Parathyroid adenoma (tissue), 2 donors: Measurements from ENCODE around the gene CHST9.

ENCODE experiments used
- H2AFZ ChIP-seq: fragments of 300-600 bp; sonication (generic); one replicate; pipeline ENCODE4 v1.7.0; 2017; ENCODE audit warnings: antibody characterized with exemption, mild to moderate bottlenecking
- H3K27ac ChIP-seq: fragments of 300-600 bp; sonication (generic); one replicate; pipeline ENCODE4 v1.7.0; 2017
- H3K27me3 ChIP-seq: fragments of 300-600 bp; sonication (generic); one replicate; pipeline ENCODE4 v1.7.0; 2017; ENCODE audit warnings: low read length; ENCODE audit not compliant: control insufficient read depth, insufficient read depth
- H3K36me3 ChIP-seq: fragments of 300-600 bp; sonication (generic); one replicate; pipeline ENCODE4 v1.7.0; 2017; ENCODE audit warnings: low read length; ENCODE audit not compliant: control insufficient read depth, insufficient read depth
- H3K4me1 ChIP-seq: fragments of 300-600 bp; sonication (generic); one replicate; pipeline ENCODE4 v1.7.0; 2017; ENCODE audit warnings: control low read depth
- H3K4me2 ChIP-seq: fragments of 300-600 bp; sonication (generic); one replicate; pipeline ENCODE4 v1.7.0; 2017; ENCODE audit warnings: low read length
- H3K4me3 ChIP-seq: fragments of 300-600 bp; sonication (generic); one replicate; pipeline ENCODE4 v1.7.0; 2017; ENCODE audit warnings: low read depth, low read length
- H3K79me2 ChIP-seq: fragments of 300-600 bp; sonication (generic); one replicate; pipeline ENCODE4 v1.7.0; 2017; ENCODE audit warnings: control low read depth
- H3K9ac ChIP-seq: fragments of 300-600 bp; sonication (generic); one replicate; pipeline ENCODE4 v1.7.0; 2017; ENCODE audit warnings: mild to moderate bottlenecking
- H3K9me3 ChIP-seq: fragments of 300-600 bp; sonication (generic); one replicate; pipeline ENCODE4 v1.7.0; 2017; ENCODE audit warnings: low read length; ENCODE audit not compliant: control insufficient read depth
- TF ChIP-seq, protein P1 (sequence below): fragments of 300-600 bp; sonication (generic); IDR thresholded peaks from one replicate; pipeline ENCODE4 v1.7.0; 2017; ENCODE audit warnings: antibody characterized with exemption, mild to moderate bottlenecking
- donor health status: primary hyperparathyroidism.

Gene CHST9

GRCh38 chr18:27136208-27136535 is 48.9 kb downstream of the CHST9 start:
- no peak overlapping the region for H2AFZ ChIP-seq
- H3K4me1 ChIP-seq = no peaks in the 10 kb centered on the region
- H3K36me3 ChIP-seq = no peaks in the 10 kb centered on the region
- no peaks in the 10 kb centered on the region for H3K9me3 ChIP-seq
- no peak overlapping the region for H3K27ac ChIP-seq
- H3K79me2 ChIP-seq = no peaks in the 10 kb centered on the region
- no peaks in the 10 kb centered on the region for H3K27me3 ChIP-seq
- H3K4me2 ChIP-seq = no peak overlapping the region
- no peak overlapping the region for H3K9ac ChIP-seq
- TF ChIP-seq, protein P1, sequence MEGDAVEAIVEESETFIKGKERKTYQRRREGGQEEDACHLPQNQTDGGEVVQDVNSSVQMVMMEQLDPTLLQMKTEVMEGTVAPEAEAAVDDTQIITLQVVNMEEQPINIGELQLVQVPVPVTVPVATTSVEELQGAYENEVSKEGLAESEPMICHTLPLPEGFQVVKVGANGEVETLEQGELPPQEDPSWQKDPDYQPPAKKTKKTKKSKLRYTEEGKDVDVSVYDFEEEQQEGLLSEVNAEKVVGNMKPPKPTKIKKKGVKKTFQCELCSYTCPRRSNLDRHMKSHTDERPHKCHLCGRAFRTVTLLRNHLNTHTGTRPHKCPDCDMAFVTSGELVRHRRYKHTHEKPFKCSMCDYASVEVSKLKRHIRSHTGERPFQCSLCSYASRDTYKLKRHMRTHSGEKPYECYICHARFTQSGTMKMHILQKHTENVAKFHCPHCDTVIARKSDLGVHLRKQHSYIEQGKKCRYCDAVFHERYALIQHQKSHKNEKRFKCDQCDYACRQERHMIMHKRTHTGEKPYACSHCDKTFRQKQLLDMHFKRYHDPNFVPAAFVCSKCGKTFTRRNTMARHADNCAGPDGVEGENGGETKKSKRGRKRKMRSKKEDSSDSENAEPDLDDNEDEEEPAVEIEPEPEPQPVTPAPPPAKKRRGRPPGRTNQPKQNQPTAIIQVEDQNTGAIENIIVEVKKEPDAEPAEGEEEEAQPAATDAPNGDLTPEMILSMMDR = no peak
- H3K4me3 ChIP-seq = no peak overlapping the region

DNA sequence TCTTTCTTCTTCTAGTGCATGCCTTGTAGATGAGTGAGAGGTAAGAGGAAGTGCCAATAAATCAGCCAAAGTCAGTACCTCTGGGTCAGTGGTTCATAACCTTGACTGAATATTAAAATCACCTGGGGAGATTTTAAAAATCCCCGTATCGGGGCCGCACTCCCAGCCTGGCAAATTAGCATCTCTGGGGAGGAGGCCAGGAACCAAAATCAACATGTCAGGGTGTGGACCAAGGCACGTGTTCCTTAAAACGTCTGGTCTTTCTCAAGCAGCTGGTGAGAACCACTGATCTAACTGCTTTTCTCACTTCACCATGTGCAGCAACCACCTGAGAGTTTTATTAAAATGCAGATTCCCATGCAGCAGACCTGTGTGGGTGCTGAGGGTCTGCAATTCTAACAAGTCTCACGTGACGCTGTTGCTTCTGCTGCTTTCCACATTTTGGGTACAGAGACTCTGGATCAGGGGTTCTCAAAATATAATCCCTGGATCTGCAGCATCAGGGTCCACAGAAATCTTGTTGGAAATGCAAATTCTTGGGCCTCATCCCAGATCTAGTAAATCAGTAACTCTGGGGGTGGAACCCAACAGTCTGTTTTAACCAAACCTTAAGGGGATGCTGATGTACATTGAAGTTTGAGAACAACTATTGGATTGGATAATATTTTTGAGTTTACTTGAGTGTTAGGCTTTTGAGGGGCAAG is 49.5 kb downstream of the CHST9 start:
- no peaks in the 10 kb centered on the region for H3K36me3 ChIP-seq
- TF ChIP-seq, protein P1 = no peak
- H2AFZ ChIP-seq = no peak overlapping the region
- H3K4me3 ChIP-seq = no peak overlapping the region
- H3K27ac ChIP-seq = no peak overlapping the region
- no peaks in the 10 kb centered on the region for H3K27me3 ChIP-seq
- no peak overlapping the region for H3K9ac ChIP-seq
- H3K9me3 ChIP-seq = no peaks in the 10 kb centered on the region
- H3K4me1 ChIP-seq = no peaks in the 10 kb centered on the region
- no peak overlapping the region for H3K4me2 ChIP-seq
- H3K79me2 ChIP-seq = no peaks in the 10 kb centered on the region

GRCh38 chr18:27130065-27130630 is 55.0 kb downstream of the CHST9 start:
- H3K4me1 ChIP-seq = no peaks in the 10 kb centered on the region
- no peak overlapping the region for H3K4me2 ChIP-seq
- no peak overlapping the region for H3K9ac ChIP-seq
- no peaks in the 10 kb centered on the region for H3K79me2 ChIP-seq
- no peak overlapping the region for H3K4me3 ChIP-seq
- no peaks in the 10 kb centered on the region for H3K9me3 ChIP-seq
- no peak overlapping the region for H3K27ac ChIP-seq
- H3K27me3 ChIP-seq = no peaks in the 10 kb centered on the region
- H2AFZ ChIP-seq = no peak overlapping the region
- TF ChIP-seq, protein P1 = no peak
- H3K36me3 ChIP-seq = no peaks in the 10 kb centered on the region

DNA sequence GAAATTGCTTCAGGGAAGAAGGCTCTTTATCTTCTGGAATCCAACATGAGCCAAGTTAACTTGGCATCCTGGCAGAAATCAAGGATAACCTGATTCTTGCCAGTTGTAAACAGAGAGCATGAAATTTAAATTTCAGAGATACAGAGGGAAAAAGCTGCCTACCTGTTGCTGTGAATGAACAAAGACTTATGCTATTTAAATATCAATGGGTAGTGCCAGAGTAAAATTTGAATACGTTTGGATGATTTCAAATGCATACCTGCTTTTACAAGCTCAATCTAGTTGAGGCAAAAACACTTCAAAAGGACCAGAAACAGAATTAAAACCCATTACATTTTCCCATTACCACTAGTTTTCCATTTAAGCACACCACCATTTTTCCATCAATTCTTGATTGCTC is 60.9 kb downstream of the CHST9 start:
- Histone ChIP-seq H3K27me3 (no peaks in the 10 kb centered on the region), H2AFZ (no peak overlapping the region), H3K4me3 (no peak overlapping the region), H3K9me3 (no peaks in the 10 kb centered on the region), H3K4me1 (no peaks in the 10 kb centered on the region), H3K9ac (no peak overlapping the region), H3K79me2 (no peaks in the 10 kb centered on the region), H3K4me2 (no peak overlapping the region), H3K27ac (no peak overlapping the region), H3K36me3 (no peaks in the 10 kb centered on the region)
- TF ChIP-seq, protein P1 = no peak

DNA sequence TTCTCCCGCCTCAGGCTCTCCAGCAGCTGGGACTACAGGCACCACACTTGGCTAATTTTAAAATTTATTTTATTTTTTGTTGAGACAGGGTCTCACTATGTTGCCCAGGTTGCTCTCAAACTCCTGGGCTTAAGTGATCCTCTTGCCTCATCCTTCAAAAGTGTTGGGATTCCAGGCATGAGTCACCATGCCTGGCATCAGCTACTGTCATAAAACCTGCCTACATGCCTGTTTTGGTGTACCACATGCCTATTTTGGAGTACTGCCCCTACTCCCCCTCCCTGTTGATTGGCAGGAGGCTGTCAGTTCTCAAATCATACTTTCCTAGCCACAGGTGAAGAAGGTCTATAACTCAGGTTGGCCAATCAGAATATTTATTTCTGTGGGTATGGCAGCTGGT is 64.0 kb downstream of the CHST9 start:
- H3K4me2 ChIP-seq = no peak overlapping the region
- H3K36me3 ChIP-seq = no peaks in the 10 kb centered on the region

More for the DNA sequence above, 64.0 kb downstream of the CHST9 start:
- Histone ChIP-seq H2AFZ (no peak overlapping the region), H3K79me2 (no peaks in the 10 kb centered on the region), H3K4me3 (no peak overlapping the region), H3K27ac (no peak overlapping the region), H3K4me1 (no peaks in the 10 kb centered on the region), H3K9me3 (no peaks in the 10 kb centered on the region), H3K27me3 (no peaks in the 10 kb centered on the region), H3K9ac (no peak overlapping the region)
- TF ChIP-seq, protein P1 = no peak
